RWPE2 (cell line): ENCODE results near the gene RAN.

Experiments
- ATAC-seq: fragments of 200-7000 bp; cut with Tn5 transposase; 3 replicates; pipeline ENCODE4 v1.9.1; 2021; ENCODE audit warnings: low read depth
- DNase-seq: peaks from one replicate; pipeline ENCODE4 v3.0.0-alpha.2; 2020; ENCODE audit warnings: low spot score
- H3K27ac ChIP-seq: fragments of 450-650 bp; 2 replicates; pipeline ENCODE4 v1.5.1; 2017; ENCODE audit warnings: mild to moderate bottlenecking; ENCODE audit not compliant: poor library complexity, severe bottlenecking
- H3K27me3 ChIP-seq: fragments of 250-450 bp; sonication (Bioruptor Pico); 2 replicates; pipeline ENCODE4 v1.5.1; 2021; ENCODE audit warnings: mild to moderate bottlenecking, moderate library complexity; ENCODE audit not compliant: insufficient read depth, poor library complexity, severe bottlenecking
- H3K36me3 ChIP-seq: fragments of 250-450 bp; sonication (Bioruptor Pico); 2 replicates; pipeline ENCODE4 v1.5.1; 2020; ENCODE audit warnings: low read depth, mild to moderate bottlenecking, moderate library complexity
- H3K4me1 ChIP-seq: fragments of 250-450 bp; sonication (Bioruptor Pico); 2 replicates; pipeline ENCODE4 v1.5.1; 2021; ENCODE audit warnings: mild to moderate bottlenecking, moderate library complexity; ENCODE audit not compliant: insufficient read depth, poor library complexity, severe bottlenecking
- H3K4me3 ChIP-seq: fragments of 250-450 bp; sonication (Bioruptor Pico); 2 replicates; pipeline ENCODE4 v1.5.1; 2021; ENCODE audit warnings: mild to moderate bottlenecking, moderate library complexity; ENCODE audit not compliant: severe bottlenecking
- H3K9me3 ChIP-seq: fragments of 250-450 bp; sonication (Bioruptor Pico); 2 replicates; pipeline ENCODE4 v1.5.1; 2021; ENCODE audit warnings: mild to moderate bottlenecking, moderate library complexity; ENCODE audit not compliant: severe bottlenecking
- CTCF ChIP-seq: fragments of 450-650 bp; IDR thresholded peaks from one replicate; pipeline ENCODE4 v1.5.1; 2017; ENCODE audit warnings: mild to moderate bottlenecking, moderate library complexity; ENCODE audit not compliant: poor library complexity, severe bottlenecking

The RAN gene

GRCh38 chr12:130868412-130868811, 3.5 kb upstream of the RAN start:
- TF ChIP-seq CTCF = no peak
- DNase-seq = no peak
- H3K4me1 ChIP-seq = peaks cover 2% of the 10 kb centered on the region
- no peak for ATAC-seq
- H3K27ac ChIP-seq = no peak overlapping the region
- no peak overlapping the region for H3K4me3 ChIP-seq
- no peaks in the 10 kb centered on the region for H3K9me3 ChIP-seq
- H3K27me3 ChIP-seq = no peaks in the 10 kb centered on the region
- H3K36me3 ChIP-seq = peaks cover 10% of the 10 kb centered on the region

- Histone ChIP-seq H3K9me3 (no peaks in the 10 kb centered on the region), H3K4me1 (peaks cover 10% of the 10 kb centered on the region), H3K36me3 (peaks cover 33% of the 10 kb centered on the region), H3K27ac (peak overlapping the region; percentile 82), H3K27me3 (no peaks in the 10 kb centered on the region), H3K4me3 (peak overlapping the region; percentile 98)
- TF ChIP-seq CTCF = peak; percentile 55
- DNase-seq = peak; percentile 80
- peak; percentile 86 for ATAC-seq
Measured at GRCh38 chr12:130870442-130871285, 1.2 kb upstream of the RAN start.

- H3K27ac ChIP-seq = peak overlapping the region; percentile 82
- H3K9me3 ChIP-seq = no peaks in the 10 kb centered on the region
- ATAC-seq (0 out of 3 replicates have a peak, but pooled peaks have one; percentile 9), DNase-seq (no peak)
- H3K36me3 ChIP-seq = peaks cover 50% of the 10 kb centered on the region
- peaks cover 10% of the 10 kb centered on the region for H3K4me1 ChIP-seq
- TF ChIP-seq CTCF = no peak
- no peaks in the 10 kb centered on the region for H3K27me3 ChIP-seq
- peak overlapping the region; percentile 98 for H3K4me3 ChIP-seq
Measured at GRCh38 chr12:130872179-130873096, 572 bp downstream of the RAN start.

GRCh38 chr12:130873106-130873795, 1.4 kb downstream of the RAN start:
- DNase-seq = no peak
- Histone ChIP-seq H3K27ac (peak overlapping the region; percentile 82), H3K9me3 (no peaks in the 10 kb centered on the region), H3K36me3 (peaks cover 56% of the 10 kb centered on the region), H3K4me1 (peaks cover 10% of the 10 kb centered on the region), H3K27me3 (no peaks in the 10 kb centered on the region), H3K4me3 (peak overlapping the region; percentile 98)
- no peak for ATAC-seq
- no peak for TF ChIP-seq CTCF
